ENCODE results near the gene MYMK. TPM values are rescaled to one million over a fixed set of nuclear protein-coding genes. Genes with fewer than 3 reads are reported as not detected.

Gene MYMK
- total RNA-seq, 1 donor from 2014 or later: not detected

GRCh38 chr9:133473743-133474142, 51.0 kb downstream of the MYMK start:
- Histone ChIP-seq H3K36me3 (ENCODE audit: control insufficient read depth, insufficient read depth, low read length) (peaks cover 3% of the 10 kb centered on the region), H3K4me3 (ENCODE audit: low read depth, low read length) (no peak overlapping the region), H3K27me3 (ENCODE audit: control insufficient read depth, insufficient read depth, low read length) (no peaks in the 10 kb centered on the region)
- DNase-seq (ENCODE audit: low read depth): no peak
- TF ChIP-seq, protein P1, sequence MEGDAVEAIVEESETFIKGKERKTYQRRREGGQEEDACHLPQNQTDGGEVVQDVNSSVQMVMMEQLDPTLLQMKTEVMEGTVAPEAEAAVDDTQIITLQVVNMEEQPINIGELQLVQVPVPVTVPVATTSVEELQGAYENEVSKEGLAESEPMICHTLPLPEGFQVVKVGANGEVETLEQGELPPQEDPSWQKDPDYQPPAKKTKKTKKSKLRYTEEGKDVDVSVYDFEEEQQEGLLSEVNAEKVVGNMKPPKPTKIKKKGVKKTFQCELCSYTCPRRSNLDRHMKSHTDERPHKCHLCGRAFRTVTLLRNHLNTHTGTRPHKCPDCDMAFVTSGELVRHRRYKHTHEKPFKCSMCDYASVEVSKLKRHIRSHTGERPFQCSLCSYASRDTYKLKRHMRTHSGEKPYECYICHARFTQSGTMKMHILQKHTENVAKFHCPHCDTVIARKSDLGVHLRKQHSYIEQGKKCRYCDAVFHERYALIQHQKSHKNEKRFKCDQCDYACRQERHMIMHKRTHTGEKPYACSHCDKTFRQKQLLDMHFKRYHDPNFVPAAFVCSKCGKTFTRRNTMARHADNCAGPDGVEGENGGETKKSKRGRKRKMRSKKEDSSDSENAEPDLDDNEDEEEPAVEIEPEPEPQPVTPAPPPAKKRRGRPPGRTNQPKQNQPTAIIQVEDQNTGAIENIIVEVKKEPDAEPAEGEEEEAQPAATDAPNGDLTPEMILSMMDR (IDR thresholded peaks at IDR 0.05; ENCODE audit: insufficient read depth, low read length, poor library complexity, severe bottlenecking): no peak

DNA sequence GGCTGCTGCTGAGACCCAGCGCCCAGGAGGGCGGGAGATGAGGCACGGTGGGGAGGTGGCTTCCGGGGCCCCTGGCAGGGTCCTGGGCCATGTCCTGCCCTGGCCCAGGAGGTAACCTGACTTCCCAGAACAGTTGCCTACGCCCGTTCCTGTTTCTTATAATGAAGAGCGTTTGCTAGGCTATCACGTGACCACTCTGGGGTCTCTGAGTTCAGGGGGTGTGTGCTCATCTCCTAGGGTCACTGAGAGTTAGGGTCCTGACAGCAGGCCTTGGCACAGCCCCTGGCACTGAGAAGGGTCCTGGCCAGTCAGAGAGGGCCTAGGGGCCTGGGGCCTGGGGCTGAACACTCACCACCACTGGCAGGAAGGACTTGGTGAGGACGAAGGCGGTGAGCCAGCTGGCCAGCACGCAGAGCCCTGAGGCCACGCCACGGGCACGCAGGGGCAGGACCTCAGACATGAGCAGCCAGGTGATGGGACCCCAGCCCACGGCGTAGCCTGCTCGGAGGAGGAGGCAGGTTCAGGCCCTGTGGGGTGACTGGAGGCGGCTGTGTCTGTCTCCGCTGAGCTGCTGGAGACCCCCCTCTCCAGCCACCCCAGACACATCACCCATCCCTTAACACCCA, 51.9 kb downstream of the MYMK start:
- Histone ChIP-seq H3K36me3 (ENCODE audit: control insufficient read depth, insufficient read depth, low read length) (peaks cover 3% of the 10 kb centered on the region), H3K27me3 (ENCODE audit: control insufficient read depth, insufficient read depth, low read length) (no peaks in the 10 kb centered on the region), H3K4me3 (ENCODE audit: low read depth, low read length) (no peak overlapping the region)
- DNase-seq (ENCODE audit: low read depth): no peak
- TF ChIP-seq, protein P1 (IDR thresholded peaks at IDR 0.05; ENCODE audit: insufficient read depth, low read length, poor library complexity, severe bottlenecking): no peak

DNA sequence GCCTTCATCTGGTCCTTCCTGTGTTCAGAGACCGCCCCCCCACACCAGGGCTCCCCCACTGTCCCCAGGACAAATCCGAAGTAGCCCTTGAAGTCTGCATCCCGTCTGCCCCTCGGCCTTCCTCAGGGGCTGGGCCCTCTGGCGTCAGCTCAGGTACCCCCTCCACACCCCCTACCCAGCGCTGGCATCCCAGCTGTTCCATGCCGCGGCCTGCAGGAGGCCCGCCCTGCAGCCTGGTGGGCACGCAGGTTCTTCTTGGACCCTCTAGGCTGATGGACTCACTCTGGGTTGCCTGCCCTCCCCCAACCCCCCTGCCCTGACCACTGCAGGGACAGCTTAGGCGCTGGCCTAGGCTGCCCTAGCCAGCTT, 52.5 kb downstream of the MYMK start:
- TF ChIP-seq, protein P1 (IDR thresholded peaks at IDR 0.05; ENCODE audit: insufficient read depth, low read length, poor library complexity, severe bottlenecking): no peak
- no peak for DNase-seq (ENCODE audit: low read depth)
- H3K27me3 ChIP-seq (ENCODE audit: control insufficient read depth, insufficient read depth, low read length): no peaks in the 10 kb centered on the region
- no peak overlapping the region for H3K4me3 ChIP-seq (ENCODE audit: low read depth, low read length)
- H3K36me3 ChIP-seq (ENCODE audit: control insufficient read depth, insufficient read depth, low read length): peaks cover 3% of the 10 kb centered on the region

- peaks cover 2% of the 10 kb centered on the region for H3K36me3 ChIP-seq (ENCODE audit: control insufficient read depth, insufficient read depth, low read length)
- no peaks in the 10 kb centered on the region for H3K27me3 ChIP-seq (ENCODE audit: control insufficient read depth, insufficient read depth, low read length)
- no peak overlapping the region for H3K4me3 ChIP-seq (ENCODE audit: low read depth, low read length)
- DNase-seq (ENCODE audit: low read depth): no peak
- TF ChIP-seq, protein P1 (IDR thresholded peaks at IDR 0.05; ENCODE audit: insufficient read depth, low read length, poor library complexity, severe bottlenecking): no peak
These were observed 53.0 kb downstream of the MYMK start for GRCh38 chr9:133471551-133472276.

DNA sequence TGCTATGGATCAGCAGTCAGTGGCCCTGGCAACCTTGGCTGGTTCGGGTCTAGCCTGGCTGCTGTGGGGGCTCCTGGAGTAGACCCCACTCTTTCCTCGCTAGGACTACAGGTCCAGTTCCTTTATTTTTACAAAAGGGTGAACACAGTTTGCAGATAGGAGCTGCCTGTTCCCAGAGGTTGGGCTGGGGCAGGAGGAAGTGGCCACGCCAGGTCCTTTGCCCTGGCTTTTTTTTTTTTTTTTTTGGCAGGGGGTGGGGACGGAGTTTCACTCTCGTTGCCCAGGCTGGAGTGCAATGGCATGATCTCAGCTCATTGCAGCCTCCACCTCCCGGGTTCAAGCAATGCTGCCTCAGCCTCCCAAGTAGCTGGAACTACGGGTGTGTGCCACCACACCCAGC, 53.8 kb downstream of the MYMK start:
- TF ChIP-seq, protein P1 (IDR thresholded peaks at IDR 0.05; ENCODE audit: insufficient read depth, low read length, poor library complexity, severe bottlenecking): no peak
- H3K36me3 ChIP-seq (ENCODE audit: control insufficient read depth, insufficient read depth, low read length): peaks cover 1% of the 10 kb centered on the region
- no peak for DNase-seq (ENCODE audit: low read depth)
- H3K4me3 ChIP-seq (ENCODE audit: low read depth, low read length): no peak overlapping the region
- H3K27me3 ChIP-seq (ENCODE audit: control insufficient read depth, insufficient read depth, low read length): no peaks in the 10 kb centered on the region
